ENCODE results near the gene DUSP5. TPM values are rescaled to one million over a fixed set of nuclear protein-coding genes. Genes with fewer than 3 reads are reported as not detected.
"Not testable (repeated sequence)": the region's sequence is repeated elsewhere in the genome, so short reads cannot be mapped to it uniquely, and the experiment has no call there.

DUSP5 gene
- total and polyA plus RNA-seq, 10 of the 15 experiments (the other 5 are each of a cell fraction or from before 2014, with no cell fraction given): 2.1 to 95.9 (median 23.4) TPM

DNA sequence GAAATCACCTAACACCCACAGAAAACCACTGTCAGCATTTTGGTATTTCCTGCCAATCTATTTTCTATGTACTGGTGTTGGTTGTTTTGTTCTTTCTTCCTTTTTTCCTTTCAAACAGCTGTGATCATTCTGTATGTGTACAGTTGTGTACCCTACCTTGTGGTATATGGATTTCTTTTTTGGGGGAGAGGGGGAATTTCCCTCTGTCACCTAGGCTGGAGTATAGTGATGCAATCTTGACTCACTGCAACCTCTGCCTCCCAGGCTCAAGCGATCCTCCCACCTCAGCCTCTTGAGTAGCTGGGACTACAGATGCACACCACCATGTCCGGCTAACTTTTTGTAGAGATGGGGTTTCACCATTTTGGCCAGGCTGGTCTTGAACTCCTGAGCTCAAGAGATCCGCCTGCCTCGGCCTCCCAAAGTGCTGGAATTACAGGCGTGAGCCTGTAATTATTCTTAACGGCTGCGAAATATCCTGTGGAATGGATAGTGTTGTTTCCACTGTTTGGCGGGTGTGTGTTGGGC, 31.4 kb downstream of the DUSP5 start:
- peak; percentile 80 for DNase-seq (ENCODE audit: low read depth, low spot score)
- H2AFZ ChIP-seq (ENCODE audit: control insufficient read depth, low read depth, low read length); H3K79me2 ChIP-seq (ENCODE audit: control insufficient read depth, insufficient read depth, low read length); H3K9me3 ChIP-seq (replicated peaks; ENCODE audit: control insufficient read depth, insufficient read depth, low read length); BruUV-seq (replicated peaks); H3K36me3 ChIP-seq (ENCODE audit: control insufficient read depth in 2 of 2, insufficient read depth in 2 of 2, low read length in 1 of 2); H3K27me3 ChIP-seq (replicated peaks in 1 of 2; ENCODE audit: control insufficient read depth in 2 of 2, insufficient read depth in 2 of 2, low read length in 1 of 2); H4K20me1 ChIP-seq (ENCODE audit: control insufficient read depth, insufficient read depth); in situ Hi-C loops (cut with MboI); H3K9ac ChIP-seq (ENCODE audit: control insufficient read depth, insufficient read depth, low read length): not testable (repeated sequence)
- ChIA-PET POLR2A (interaction anchor here (0.9 to 3.3 kb wide), 7 partner anchors 19 to 174 kb away, joined by 3 to 23 read pairs (median 6); no protein-coding TSS in a partner anchor), CTCF (interaction anchor here (0.6 to 1.6 kb wide), 15 partner anchors 11 to 474 kb away, joined by 3 to 10 read pairs (median 3); no protein-coding TSS in a partner anchor), SMC1A (ENCODE audit: uncharacterized antibody, unreplicated experiment) (interaction anchor here (0.7 to 3.6 kb wide), 14 partner anchors 10 to 195 kb away, joined by 3 to 44 read pairs (median 5); no protein-coding TSS in a partner anchor), RAD21 (ENCODE audit: unreplicated experiment) (interaction anchor here (0.6 to 2.2 kb wide), 17 partner anchors 13 to 224 kb away, joined by 3 to 18 read pairs (median 4); partner anchors contain the start of gene SMNDC1)
- Histone ChIP-seq H3K4me2 (ENCODE audit: control insufficient read depth, insufficient read depth) (peak overlapping the region; percentile 32; the same call in 1 of the 2 replicates), H3K4me1 (ENCODE audit: control insufficient read depth, insufficient read depth, low read length) (peaks cover 24% of the 10 kb centered on the region), H3K4me3 (peak overlapping the region; percentile 8; the same call in 1 of the 2 replicates), H3K27ac (ENCODE audit: control insufficient read depth, insufficient read depth) (peak overlapping the region; percentile 27; the same call in 1 of the 2 replicates)
- ATAC-seq: peak; percentile 75
- intact Hi-C loops (cut with micrococcal nuclease; ENCODE audit: unreplicated experiment): loop anchor here (1.0 kb wide), 2 partner anchors 25 to 141 kb away; no protein-coding TSS in a partner anchor
- WGBS (ENCODE audit: insufficient coverage, insufficient replicate concordance, low lambda C conversion rate, missing lambda C conversion rate): 44% methylated on average over 8 of the region's 8 CpGs
- FAIRE-seq: peak; percentile 86
- TF ChIP-seq EP300 (IDR thresholded peaks at IDR 0.05; ENCODE audit: borderline replicate concordance in 1 of 2, control insufficient read depth in 1 of 2, low read depth in 2 of 2, low read length in 2 of 2) (peak; percentile 38 to 71; a peak in 3 of 4 replicates), BCL11A (IDR thresholded peaks at IDR 0.05; ENCODE audit: low read depth, low read length) (peak; percentile 27; the same call in 1 of the 2 replicates), ZBED1 (IDR thresholded peaks at IDR 0.05; ENCODE audit: borderline replicate concordance) (peak; percentile 81), POU2F2 (IDR thresholded peaks at IDR 0.05; ENCODE audit: borderline replicate concordance, low read depth, low read length) (peak; percentile 65; the same call in 1 of the 3 replicates), CBX5 (IDR thresholded peaks at IDR 0.05; ENCODE audit: low read depth) (0 out of 2 replicates have a peak, but pooled peaks have one; percentile 35), TBL1XR1 (IDR thresholded peaks at IDR 0.05; ENCODE audit: low read depth, low read length) (peak; percentile 89), MTA3 (IDR thresholded peaks at IDR 0.05; ENCODE audit: borderline replicate concordance, low read length) (peak; percentile 95), ETV6 (conservative IDR thresholded peaks at IDR 0.05 in 1 of 2, IDR thresholded peaks at IDR 0.05 in 1 of 2; ENCODE audit: borderline replicate concordance in 1 of 2, low read depth in 1 of 2) (0 out of 4 replicates have a peak, but pooled peaks of 1 of the 2 experiments have one; percentile 37), ATF7 (IDR thresholded peaks at IDR 0.05; ENCODE audit: low read depth) (peak; percentile 89), PML (IDR thresholded peaks at IDR 0.05; ENCODE audit: low read length) (peak; percentile 55; the same call in 1 of the 2 replicates), HDGF (IDR thresholded peaks at IDR 0.05) (0 out of 2 replicates have a peak, but pooled peaks have one; percentile 20), FOXM1 (IDR thresholded peaks at IDR 0.05; ENCODE audit: low read depth, low read length) (peak; percentile 82; the same call in 1 of the 2 replicates), CBFB (IDR thresholded peaks at IDR 0.05; ENCODE audit: low read depth) (peak; percentile 88), CREB1 (IDR thresholded peaks at IDR 0.05; ENCODE audit: low read depth) (peak; percentile 42; the same call in 1 of the 2 replicates), GABPA (IDR thresholded peaks at IDR 0.05; ENCODE audit: low read depth) (peak; percentile 47; the same call in 1 of the 2 replicates), CEBPB (IDR thresholded peaks at IDR 0.05; ENCODE audit: borderline replicate concordance in 1 of 2, low read depth in 2 of 2, low read length in 2 of 2) (peak; percentile 38 to 83; a peak in 3 of 4 replicates), ATF2 (IDR thresholded peaks at IDR 0.05; ENCODE audit: low read length) (peak; percentile 76)
- TF ChIP-seq, protein P1, sequence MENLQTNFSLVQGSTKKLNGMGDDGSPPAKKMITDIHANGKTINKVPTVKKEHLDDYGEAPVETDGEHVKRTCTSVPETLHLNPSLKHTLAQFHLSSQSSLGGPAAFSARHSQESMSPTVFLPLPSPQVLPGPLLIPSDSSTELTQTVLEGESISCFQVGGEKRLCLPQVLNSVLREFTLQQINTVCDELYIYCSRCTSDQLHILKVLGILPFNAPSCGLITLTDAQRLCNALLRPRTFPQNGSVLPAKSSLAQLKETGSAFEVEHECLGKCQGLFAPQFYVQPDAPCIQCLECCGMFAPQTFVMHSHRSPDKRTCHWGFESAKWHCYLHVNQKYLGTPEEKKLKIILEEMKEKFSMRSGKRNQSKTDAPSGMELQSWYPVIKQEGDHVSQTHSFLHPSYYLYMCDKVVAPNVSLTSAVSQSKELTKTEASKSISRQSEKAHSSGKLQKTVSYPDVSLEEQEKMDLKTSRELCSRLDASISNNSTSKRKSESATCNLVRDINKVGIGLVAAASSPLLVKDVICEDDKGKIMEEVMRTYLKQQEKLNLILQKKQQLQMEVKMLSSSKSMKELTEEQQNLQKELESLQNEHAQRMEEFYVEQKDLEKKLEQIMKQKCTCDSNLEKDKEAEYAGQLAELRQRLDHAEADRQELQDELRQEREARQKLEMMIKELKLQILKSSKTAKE (IDR thresholded peaks at IDR 0.05; ENCODE audit: low read depth, poor library complexity, severe bottlenecking): peak; percentile 67
- TF ChIP-seq, protein P2, sequence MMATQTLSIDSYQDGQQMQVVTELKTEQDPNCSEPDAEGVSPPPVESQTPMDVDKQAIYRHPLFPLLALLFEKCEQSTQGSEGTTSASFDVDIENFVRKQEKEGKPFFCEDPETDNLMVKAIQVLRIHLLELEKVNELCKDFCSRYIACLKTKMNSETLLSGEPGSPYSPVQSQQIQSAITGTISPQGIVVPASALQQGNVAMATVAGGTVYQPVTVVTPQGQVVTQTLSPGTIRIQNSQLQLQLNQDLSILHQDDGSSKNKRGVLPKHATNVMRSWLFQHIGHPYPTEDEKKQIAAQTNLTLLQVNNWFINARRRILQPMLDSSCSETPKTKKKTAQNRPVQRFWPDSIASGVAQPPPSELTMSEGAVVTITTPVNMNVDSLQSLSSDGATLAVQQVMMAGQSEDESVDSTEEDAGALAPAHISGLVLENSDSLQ (IDR thresholded peaks at IDR 0.05): peak; percentile 69
